Transverse colon (tissue), 4 donors: ENCODE data around the gene CPAMD8. TPM values are rescaled to one million over a fixed set of nuclear protein-coding genes. Genes with fewer than 3 reads are reported as not detected.

Experiments used
- DNase-seq: peaks from one replicate; pipeline ENCODE4 v3.0.0-alpha.2; 2019
- H3K27ac ChIP-seq, 4 donors: fragments of 200-600 bp; sonication (generic); 2 replicates each; pipeline ENCODE4 v1.5.1; 2016 to 2018; ENCODE audit warnings: inconsistent platforms in 4 of 4
- H3K27me3 ChIP-seq: fragments of 200-600 bp; sonication (generic); 2 replicates; pipeline ENCODE4 v1.5.1; 2017; ENCODE audit warnings: inconsistent platforms
- H3K36me3 ChIP-seq, 4 donors: fragments of 200-600 bp; sonication (generic); 2 replicates each; pipeline ENCODE4 v1.5.1; 2017 to 2019; ENCODE audit warnings: inconsistent platforms in 4 of 4
- H3K4me1 ChIP-seq, 4 donors: fragments of 200-600 bp; sonication (generic); 2 replicates each; pipeline ENCODE4 v1.5.1; 2017 to 2020; ENCODE audit warnings: inconsistent platforms in 4 of 4
- H3K4me3 ChIP-seq, 4 donors: fragments of 200-600 bp; sonication (generic); 1 replicate in 1 of 4; 2 replicates in 3 of 4; pipeline versions ENCODE4 v1.5.1 to v1.6.1; 2017 to 2019; ENCODE audit warnings: inconsistent platforms in 4 of 4
- H3K9me3 ChIP-seq, 2 donors: fragments of 200-600 bp; sonication (generic); 2 replicates each; pipeline ENCODE4 v1.5.1; 2017 to 2019; ENCODE audit warnings: inconsistent platforms in 2 of 2
- CTCF ChIP-seq, 5 experiments: fragments of 200-600 bp in 3 of 5; fragments of 450-650 bp in 2 of 5; sonication (generic) in 3 of 5; IDR thresholded peaks; 1 replicate in 2 of 5; 2 replicates in 3 of 5; pipeline ENCODE4 v1.5.1; 2016 to 2017; ENCODE audit warnings: antibody characterized with exemption in 5 of 5, inconsistent platforms in 3 of 5, mild to moderate bottlenecking in 2 of 5, moderate library complexity in 1 of 5
- EP300 ChIP-seq: sonication (generic); formaldehyde crosslinking; IDR thresholded peaks from one replicate; pipeline ENCODE4 v1.6.1; 2017; ENCODE audit warnings: antibody characterized with exemption, low read depth
- POLR2A ChIP-seq: fragments of 450-650 bp; IDR thresholded peaks from one replicate; pipeline ENCODE4 v1.6.1; 2016; ENCODE audit warnings: antibody characterized with exemption, mild to moderate bottlenecking, moderate library complexity
- POLR2AphosphoS5 ChIP-seq, 3 donors: sonication (generic); formaldehyde crosslinking; IDR thresholded peaks; one replicate each; pipeline ENCODE4 v1.6.1; 2016; ENCODE audit warnings: antibody characterized with exemption in 3 of 3
- WGBS, 2 donors: methylation state at CpG; one replicate each; pipeline ENCODE4 v1.1.5; 2018; ENCODE audit warnings: low coverage in 1 of 2; 5-methylcytosine and 5-hydroxymethylcytosine counted together
- in situ Hi-C, 4 donors: fragments of 200-750 bp; cut with MboI; loops; one replicate each; pipeline versions ENCODE4 v1.15.0 to v1.15.1; 2017; ENCODE audit warnings: low sequenced_read_pairs in 3 of 4, low pct_ligation_motif_present in 1 of 4, low pct_unique_long_range_greater_than_20kb in 1 of 4
- intact Hi-C: fragments of 100-400 bp; cut with DNase I; formaldehyde crosslinking; loops from one replicate; pipeline ENCODE4 v1.15.1; 2023; ENCODE audit warnings: low total_unique reads
- total RNA-seq, 4 donors: library from RNA; depleted of rRNA; stranded (reverse); fragments of >200 nt; gene quantifications; one replicate each; pipeline ENCODE4 v1.1.0, GENCODE V29; 2016

Gene CPAMD8
- total RNA-seq, 4 donors from 2014 or later: 1.4 to 20.9 (median 7.7) TPM

DNA sequence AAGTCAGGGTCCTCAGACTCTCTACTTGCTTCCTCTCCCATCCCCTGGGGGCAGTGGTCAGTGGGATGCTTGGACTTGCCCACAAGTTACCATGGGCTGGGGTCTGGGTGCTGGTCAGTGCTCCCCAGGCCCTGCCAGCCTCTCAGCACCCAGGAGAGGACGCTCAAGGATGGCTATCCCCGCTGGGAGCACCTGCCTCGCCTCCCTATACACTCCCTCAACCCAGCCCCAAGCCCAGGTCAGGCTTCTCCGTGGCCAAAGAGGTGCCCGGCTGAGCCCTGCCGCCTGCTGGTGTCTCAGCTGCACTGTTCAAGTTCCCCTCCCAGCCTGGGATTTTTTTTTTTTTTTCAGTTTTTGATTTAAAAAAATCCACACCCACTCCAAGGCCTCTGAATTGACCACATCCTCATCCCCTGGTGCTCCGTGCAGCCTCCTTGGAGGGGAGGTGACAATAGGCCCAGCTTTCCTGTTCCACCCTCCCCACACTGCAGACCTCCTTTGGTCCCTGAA, 127.0 kb downstream of the CPAMD8 start:
- no peak overlapping the region for H3K4me3 ChIP-seq
- H3K27ac ChIP-seq: no peak overlapping the region
- TF ChIP-seq POLR2A (no peak), POLR2AphosphoS5 (IDR thresholded peaks at IDR 0.05) (no peak), EP300 (no peak), CTCF (IDR thresholded peaks at IDR 0.05) (peak; percentile 23 to 61 (median 44))
- peaks cover 0 to 21% (median 11%) of the 10 kb centered on the region in 4 donors for H3K4me1 ChIP-seq
- no peaks in the 10 kb centered on the region for H3K36me3 ChIP-seq
- 0 to 28% methylated on average over 1 to 7 of the region's 7 CpGs for WGBS, 2 donors
- no peaks in the 10 kb centered on the region for H3K9me3 ChIP-seq
- no peaks in the 10 kb centered on the region for H3K27me3 ChIP-seq
- intact Hi-C loops (no loop called here), in situ Hi-C loops (loop anchor here in 1 of 4 donors (10.0 kb wide), 1 partner anchor 115 kb away; no protein-coding TSS in a partner anchor)
- peak; percentile 58 for DNase-seq

DNA sequence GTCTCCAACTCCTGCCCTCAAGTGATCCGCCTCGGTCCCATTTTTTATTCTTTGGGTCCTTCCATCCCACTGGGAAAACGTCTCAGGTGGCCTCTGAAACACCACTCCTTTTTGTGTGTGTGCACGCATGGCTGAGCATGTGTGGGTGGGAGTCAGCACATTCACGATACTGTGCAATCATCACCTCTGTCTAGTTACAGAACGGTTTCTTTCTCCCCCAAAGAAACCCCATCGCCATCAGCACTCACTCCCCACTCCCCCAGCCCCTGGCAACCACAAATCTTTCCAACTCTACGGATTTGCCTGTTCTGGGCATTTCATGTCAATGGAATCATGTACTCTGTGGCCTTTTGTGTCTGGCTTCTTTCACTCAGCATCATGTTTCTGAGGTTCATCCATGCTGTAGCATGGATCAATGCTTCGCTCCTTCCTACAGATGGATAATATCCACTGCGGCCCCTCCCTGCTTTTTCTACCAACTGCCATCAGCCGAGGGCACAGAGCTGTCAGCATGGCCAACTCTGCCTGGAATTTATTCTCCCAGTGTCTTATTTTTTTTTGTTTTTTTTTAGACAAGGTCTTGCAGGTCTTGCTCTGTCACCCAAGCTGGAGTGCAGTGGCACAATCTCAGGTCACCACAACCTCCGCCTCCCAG, 128.1 kb downstream of the CPAMD8 start:
- no peaks in the 10 kb centered on the region for H3K9me3 ChIP-seq
- H3K4me3 ChIP-seq: no peak overlapping the region
- DNase-seq: no peak
- in situ Hi-C loops (no loop called here), intact Hi-C loops (no loop called here)
- peaks cover 0 to 27% (median 11%) of the 10 kb centered on the region in 4 donors for H3K4me1 ChIP-seq
- no peak for TF ChIP-seq CTCF (IDR thresholded peaks at IDR 0.05)
- TF ChIP-seq POLR2A: no peak
- H3K27ac ChIP-seq: peak overlapping the region in 1 of 4 donors; percentile 76
- H3K36me3 ChIP-seq: no peaks in the 10 kb centered on the region
- 82 to 84% methylated on average over 8 to 12 of the region's 12 CpGs for WGBS, 2 donors
- H3K27me3 ChIP-seq: no peaks in the 10 kb centered on the region

DNA sequence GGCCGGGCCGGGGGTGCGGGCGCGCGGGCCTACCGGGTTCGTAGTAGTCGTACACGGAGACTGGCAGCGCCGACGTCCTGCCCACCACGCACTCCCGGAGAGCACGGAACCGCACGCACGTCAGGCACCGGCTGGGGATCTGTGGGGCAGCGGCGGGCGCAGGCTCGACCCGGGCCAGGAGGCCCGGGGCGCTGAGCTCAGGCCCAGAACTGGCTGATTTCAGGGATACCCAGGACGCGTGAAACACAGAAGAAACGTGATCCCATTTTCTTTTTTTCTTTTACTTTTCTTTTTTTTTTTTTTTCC, 128.8 kb downstream of the CPAMD8 start:
- 0 to 42% methylated on average over 3 to 27 of the region's 30 CpGs for WGBS, 2 donors
- DNase-seq: peak; percentile 47
- H3K27ac ChIP-seq: peak overlapping the region; percentile 75 to 81 (median 78)
- H3K9me3 ChIP-seq: no peaks in the 10 kb centered on the region
- in situ Hi-C loops (no loop called here), intact Hi-C loops (no loop called here)
- H3K27me3 ChIP-seq: no peaks in the 10 kb centered on the region
- no peak for TF ChIP-seq POLR2A
- no peak for TF ChIP-seq POLR2AphosphoS5 (IDR thresholded peaks at IDR 0.05)
- no peak for TF ChIP-seq CTCF (IDR thresholded peaks at IDR 0.05)
- no peak for TF ChIP-seq EP300
- peak overlapping the region; percentile 37 to 57 (median 46) for H3K4me3 ChIP-seq
- no peaks in the 10 kb centered on the region for H3K36me3 ChIP-seq
- peaks cover 0 to 30% (median 11%) of the 10 kb centered on the region in 4 donors for H3K4me1 ChIP-seq

DNA sequence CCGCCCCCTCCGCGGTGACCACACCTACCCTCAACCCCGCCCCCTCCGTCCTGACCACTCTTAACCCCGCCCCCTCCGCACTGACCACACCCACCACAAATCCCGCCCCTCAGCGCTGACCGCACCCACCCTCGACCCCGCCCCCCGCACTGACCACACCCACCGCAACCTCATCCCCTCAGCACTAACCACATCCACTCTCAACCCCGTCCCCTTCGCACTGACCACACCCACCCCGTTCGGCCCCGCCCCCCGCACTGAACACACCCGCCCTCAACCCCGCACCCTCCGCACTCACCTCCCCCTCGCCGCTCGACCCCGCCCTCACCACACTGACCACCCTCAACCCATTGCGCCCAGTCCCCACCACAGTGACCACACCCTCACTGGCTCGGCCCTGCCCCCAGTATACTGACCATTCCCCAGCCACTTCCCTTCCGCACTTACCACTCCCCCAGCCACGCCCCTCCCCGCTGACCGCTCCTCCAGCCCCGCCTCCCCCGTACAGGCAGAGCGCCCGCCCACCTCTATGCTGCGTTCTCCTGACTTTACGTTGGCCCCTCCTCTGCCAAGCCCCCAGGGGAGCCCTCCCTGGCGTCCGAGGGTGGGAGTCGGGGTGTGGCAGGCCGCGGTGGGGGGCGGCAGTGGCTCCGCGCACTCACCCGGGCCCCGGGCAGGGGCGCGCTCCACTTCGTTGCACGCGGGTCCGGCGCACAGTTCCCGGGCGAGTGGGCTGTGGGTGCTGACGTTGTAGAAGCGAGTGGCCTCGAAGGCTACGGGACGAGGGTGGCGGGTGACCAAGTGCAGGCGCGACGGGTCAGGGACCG, 129.4 kb downstream of the CPAMD8 start:
- in situ Hi-C loops: no loop called here

More for the DNA sequence above, 129.4 kb downstream of the CPAMD8 start:
- DNase-seq: peak; percentile 95
- intact Hi-C loops: no loop called here
- WGBS, 2 donors: 0 to 7% methylated on average over 2 to 20 of the region's 68 CpGs
- no peaks in the 10 kb centered on the region for H3K27me3 ChIP-seq
- H3K4me3 ChIP-seq: peak overlapping the region; percentile 37 to 57 (median 46)
- H3K27ac ChIP-seq: peak overlapping the region; percentile 75 to 81 (median 78)
- peaks cover 0 to 30% (median 11%) of the 10 kb centered on the region in 4 donors for H3K4me1 ChIP-seq
- no peaks in the 10 kb centered on the region for H3K36me3 ChIP-seq
- TF ChIP-seq POLR2AphosphoS5 (IDR thresholded peaks at IDR 0.05) (no peak), CTCF (IDR thresholded peaks at IDR 0.05) (no peak), POLR2A (peak; percentile 50)
- no peaks in the 10 kb centered on the region for H3K9me3 ChIP-seq
